ENCODE data around the gene PARP9. TPM values are rescaled to one million over a fixed set of nuclear protein-coding genes. Genes with fewer than 3 reads are reported as not detected.

The PARP9 gene
- total and polyA plus RNA-seq, 2 donors (not counting 1 experiment from before 2014, with no cell fraction given): 19.6 to 31.2 TPM

DNA sequence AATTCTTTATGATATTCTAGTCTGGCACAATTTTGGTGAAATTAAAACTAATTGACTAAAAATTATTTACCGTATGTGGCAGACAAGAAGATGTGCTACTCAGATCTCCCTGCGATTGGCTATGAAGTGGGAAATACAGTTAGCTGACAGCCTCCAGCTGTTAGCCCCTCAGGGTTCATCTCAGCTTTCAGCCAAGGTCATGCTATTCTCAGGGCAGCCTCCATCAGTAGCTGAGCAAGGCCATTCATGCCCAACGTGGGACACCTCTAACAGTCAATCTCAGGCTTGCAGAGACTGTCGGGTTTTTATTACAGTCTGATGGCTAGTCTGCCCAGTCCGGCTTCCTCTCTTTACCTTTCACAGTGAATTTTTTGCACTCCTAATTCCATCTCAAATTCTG, 6.7 kb downstream of the PARP9 start:
- Histone ChIP-seq H3K27me3 (replicated peaks in 1 of 4; ENCODE audit: control extremely low read depth in 1 of 4, control insufficient read depth in 3 of 4, insufficient read depth in 4 of 4, low read length in 3 of 4) (no peaks in the 10 kb centered on the region), H3K4me1 (ENCODE audit: control insufficient read depth in 2 of 2, insufficient read depth in 2 of 2, low read length in 2 of 2) (peaks cover 11 to 12% of the 10 kb centered on the region in 2 donors), H3K4me3 (ENCODE audit: control extremely low read depth in 1 of 5, extremely low read depth in 1 of 5, insufficient read depth in 1 of 5, low read depth in 2 of 5, low read length in 4 of 5) (no peak overlapping the region), H3K36me3 (replicated peaks in 1 of 2; ENCODE audit: control extremely low read depth in 1 of 2, control insufficient read depth in 1 of 2, extremely low read depth in 1 of 2, insufficient read depth in 2 of 2, low read length in 1 of 2) (peaks cover 0 to 62% of the 10 kb centered on the region in 2 experiments), H3K9me3 (ENCODE audit: control extremely low read depth in 1 of 3, control insufficient read depth in 2 of 3, insufficient read depth in 1 of 3, low read length in 2 of 3) (no peaks in the 10 kb centered on the region), H2AFZ (ENCODE audit: insufficient read depth, low read depth, low read length, poor library complexity, severe bottlenecking) (no peak overlapping the region), H3K27ac (ENCODE audit: low read length in 2 of 2) (no peak overlapping the region), H3K79me2 (ENCODE audit: control insufficient read depth, insufficient read depth, low read length) (peaks cover 59% of the 10 kb centered on the region), H4K20me1 (ENCODE audit: control insufficient read depth, insufficient read depth, low read length, poor library complexity, severe bottlenecking) (no peaks in the 10 kb centered on the region), H3K4me2 (replicated peaks; ENCODE audit: low read depth, low read length, poor library complexity, severe bottlenecking) (no peak overlapping the region), H3K9ac (ENCODE audit: low read length) (no peak overlapping the region)
- peaks cover 28% of the 10 kb centered on the region for H3K4me1 Mint-ChIP-seq
- CTCF ChIA-PET: interaction anchor here (0.6 to 15.3 kb wide), 2 partner anchors 57 to 119 kb away, joined by 3 to 293 read pairs; partner anchors contain the start of gene PARP14
- WGBS (ENCODE audit: insufficient coverage): 93% methylated on average over 2 of the region's 5 CpGs
- POLR2A ChIA-PET: no interaction called here
- TF ChIP-seq CTCF (IDR thresholded peaks at IDR 0.05) (no peak), EZH2 (IDR thresholded peaks at IDR 0.05; ENCODE audit: borderline replicate concordance, insufficient read depth, low read depth, low read length, poor library complexity, severe bottlenecking) (no peak)
- DNase-seq (no peak), ATAC-seq (ENCODE audit: low read depth) (no peak)
- no peak overlapping the region for H3K4me3 Mint-ChIP-seq
- no peaks in the 10 kb centered on the region for H3K27me3 Mint-ChIP-seq
- intact Hi-C loops (cut with micrococcal nuclease): no loop called here
- no peak overlapping the region for H3K27ac Mint-ChIP-seq
- no peaks in the 10 kb centered on the region for H3K9me3 Mint-ChIP-seq (ENCODE audit: insufficient read depth)

- Mint-ChIP-seq H3K4me1 (peaks cover 11% of the 10 kb centered on the region), H3K27ac (no peak overlapping the region), H3K9me3 (ENCODE audit: insufficient read depth) (no peaks in the 10 kb centered on the region), H3K4me3 (no peak overlapping the region), H3K27me3 (no peaks in the 10 kb centered on the region)
- no peak for DNase-seq
- CTCF ChIA-PET: interaction anchor here (0.8 to 15.3 kb wide), 2 partner anchors 37 to 121 kb away, joined by 3 to 293 read pairs; partner anchors contain the start of gene PARP14
- peaks cover 41% of the 10 kb centered on the region for H3K79me2 ChIP-seq (ENCODE audit: control insufficient read depth, insufficient read depth, low read length)
- no peak overlapping the region for H3K9ac ChIP-seq (ENCODE audit: low read length)
- no peak for TF ChIP-seq CTCF (IDR thresholded peaks at IDR 0.05)
- no peak for TF ChIP-seq EZH2 (IDR thresholded peaks at IDR 0.05; ENCODE audit: borderline replicate concordance, insufficient read depth, low read depth, low read length, poor library complexity, severe bottlenecking)
- no peak overlapping the region for H3K27ac ChIP-seq (ENCODE audit: low read length in 2 of 2)
- H3K36me3 ChIP-seq (replicated peaks in 1 of 2; ENCODE audit: control extremely low read depth in 1 of 2, control insufficient read depth in 1 of 2, extremely low read depth in 1 of 2, insufficient read depth in 2 of 2, low read length in 1 of 2): peaks cover 0 to 79% of the 10 kb centered on the region in 2 experiments
- H3K27me3 ChIP-seq (replicated peaks in 1 of 4; ENCODE audit: control extremely low read depth in 1 of 4, control insufficient read depth in 3 of 4, insufficient read depth in 4 of 4, low read length in 3 of 4): no peaks in the 10 kb centered on the region
- H2AFZ ChIP-seq (ENCODE audit: insufficient read depth, low read depth, low read length, poor library complexity, severe bottlenecking): no peak overlapping the region
- H3K4me1 ChIP-seq (ENCODE audit: control insufficient read depth in 2 of 2, insufficient read depth in 2 of 2, low read length in 2 of 2): no peaks in the 10 kb centered on the region
- H4K20me1 ChIP-seq (ENCODE audit: control insufficient read depth, insufficient read depth, low read length, poor library complexity, severe bottlenecking): no peaks in the 10 kb centered on the region
- no peak overlapping the region for H3K4me3 ChIP-seq (ENCODE audit: control extremely low read depth in 1 of 5, extremely low read depth in 1 of 5, insufficient read depth in 1 of 5, low read depth in 2 of 5, low read length in 4 of 5)
- WGBS (ENCODE audit: insufficient coverage): 100% methylated on average over 4 of the region's 6 CpGs
- POLR2A ChIA-PET: interaction anchor here (0.6 kb wide), 1 partner anchor 162 kb away, joined by 3 read pairs; no protein-coding TSS in a partner anchor
- intact Hi-C loops (cut with micrococcal nuclease): no loop called here
- no peak overlapping the region for H3K4me2 ChIP-seq (replicated peaks; ENCODE audit: low read depth, low read length, poor library complexity, severe bottlenecking)
- no peaks in the 10 kb centered on the region for H3K9me3 ChIP-seq (ENCODE audit: control extremely low read depth in 1 of 3, control insufficient read depth in 2 of 3, insufficient read depth in 1 of 3, low read length in 2 of 3)
- ATAC-seq (ENCODE audit: low read depth): no peak
Measured at GRCh38 chr3:122555275-122556071, 8.6 kb downstream of the PARP9 start.

Data from B cell (primary cell).